NOMO-1 treated with dmso at 0.1 percent for 144 hours (cell line): Measurements from ENCODE around the gene ATP11A.

Source experiments
- DNase-seq: peaks from one replicate; lab custom pipeline; 2025; ENCODE audit not compliant: unreplicated experiment; lab: John Stamatoyannopoulos, UW

The ATP11A gene

GRCh38 chr13:112689303-112690245 lies at the start of gene ATP11A:
ATP11A (plus strand) TSS chr13:112690038; CDS start chr13:112690417, 379 bp downstream.
- DNase-seq, result peak; percentile 74

DNA sequence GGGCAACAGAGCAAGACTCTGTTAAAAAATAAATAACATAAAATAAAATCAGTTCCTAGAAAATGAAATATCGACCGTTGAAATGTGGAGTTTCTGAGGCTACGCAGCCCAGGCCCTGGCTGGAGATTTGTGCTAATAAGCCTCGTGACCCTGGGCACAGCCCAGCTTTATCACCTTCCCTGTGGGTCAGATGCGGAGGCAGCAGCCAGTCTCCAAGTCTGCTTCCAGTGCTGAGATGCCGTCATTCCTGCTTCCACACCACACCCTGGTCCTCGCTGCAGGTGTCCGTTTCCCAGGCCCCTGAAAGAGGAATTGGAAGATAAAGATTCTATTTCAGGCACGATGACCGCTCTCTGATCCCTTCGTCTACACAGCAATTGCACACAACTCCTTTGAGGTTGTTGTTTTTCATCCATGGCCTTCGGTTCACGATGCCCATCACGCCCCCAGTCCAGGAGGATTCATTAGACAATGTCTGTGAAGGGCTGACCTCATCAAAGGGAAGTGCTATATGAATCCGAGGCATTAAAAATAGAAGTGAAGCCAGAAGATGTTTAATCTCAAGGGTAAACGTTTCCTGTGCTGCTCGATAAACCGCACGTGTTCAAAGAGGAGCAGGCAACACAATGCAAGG lies 48.3 kb upstream of the ATP11A start:
- DNase-seq, result no peak

DNA sequence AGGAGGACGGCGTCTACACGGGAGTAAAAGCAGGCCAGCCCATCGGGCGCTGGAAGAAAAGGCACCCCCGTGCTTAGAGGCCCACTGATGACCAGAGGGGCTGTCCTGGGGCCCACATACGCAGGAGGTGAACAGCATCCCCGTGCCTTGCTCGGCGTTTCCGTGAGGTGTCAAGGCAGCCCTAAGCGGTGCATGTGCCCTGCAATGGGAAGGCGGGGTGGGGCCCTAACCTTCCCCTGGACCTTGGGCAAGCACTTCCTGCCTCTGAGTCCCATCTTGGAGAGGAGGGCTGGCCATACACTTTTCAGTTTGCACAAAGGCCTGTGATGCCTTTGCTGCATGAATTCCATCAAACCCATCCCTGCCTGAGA lies 47.8 kb upstream of the ATP11A start:
- no peak for DNase-seq

DNA sequence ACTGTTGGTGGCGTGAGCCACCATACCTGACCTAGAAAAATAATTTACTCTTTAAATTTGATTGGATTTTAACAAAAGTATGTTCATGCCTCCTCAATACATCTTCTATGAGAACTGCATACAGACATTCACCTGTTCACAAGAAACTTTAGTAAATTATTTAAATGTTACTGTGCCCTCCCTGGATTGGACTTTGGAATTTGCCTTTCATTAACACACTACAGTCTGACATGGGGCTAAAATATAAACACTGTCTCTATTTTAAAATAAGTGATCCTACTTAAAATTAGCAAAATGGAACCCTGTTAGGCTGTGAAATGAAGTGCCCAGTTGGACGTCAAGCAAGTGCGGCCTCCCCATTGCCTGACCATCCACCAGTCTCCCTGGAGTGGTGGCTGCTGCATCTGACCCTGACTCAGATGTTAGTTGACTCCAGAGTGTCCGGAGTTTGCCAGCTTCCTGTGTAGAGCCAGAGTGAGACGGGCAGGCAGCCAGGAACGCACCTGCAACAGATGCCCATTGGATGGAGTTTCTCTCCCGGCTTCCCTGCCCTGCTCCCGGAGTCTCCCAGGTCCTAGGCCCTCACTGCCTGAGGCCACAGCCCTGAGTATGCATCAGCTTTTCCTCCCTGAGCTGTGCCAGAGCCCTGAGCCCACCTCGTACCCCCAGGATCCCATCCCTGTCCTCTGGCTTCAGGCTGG lies 45.9 kb upstream of the ATP11A start:
- no peak for DNase-seq

- DNase-seq, result no peak
Measured at GRCh38 chr13:112645327-112645914, 44.4 kb upstream of the ATP11A start.

DNA sequence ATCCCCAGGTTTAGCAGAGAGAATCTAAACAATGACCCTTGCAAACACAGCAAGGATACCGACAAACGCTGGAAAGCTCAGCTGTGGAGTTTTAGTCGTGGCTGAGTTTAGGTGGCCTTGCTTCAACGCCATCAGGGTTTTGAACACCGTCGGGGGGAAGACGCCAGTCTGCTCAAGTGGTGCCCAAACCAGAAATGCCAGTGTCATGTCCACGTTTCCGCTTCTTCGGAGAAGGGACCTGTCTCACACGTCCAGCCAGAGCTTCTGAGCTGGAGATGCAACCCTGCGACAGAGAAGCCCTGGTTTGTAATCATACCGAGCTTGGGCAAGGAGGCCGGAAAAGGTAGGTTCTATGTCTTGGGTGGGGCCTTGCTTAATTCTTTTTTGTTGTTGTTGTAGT lies 42.6 kb upstream of the ATP11A start:
- no peak for DNase-seq

DNA sequence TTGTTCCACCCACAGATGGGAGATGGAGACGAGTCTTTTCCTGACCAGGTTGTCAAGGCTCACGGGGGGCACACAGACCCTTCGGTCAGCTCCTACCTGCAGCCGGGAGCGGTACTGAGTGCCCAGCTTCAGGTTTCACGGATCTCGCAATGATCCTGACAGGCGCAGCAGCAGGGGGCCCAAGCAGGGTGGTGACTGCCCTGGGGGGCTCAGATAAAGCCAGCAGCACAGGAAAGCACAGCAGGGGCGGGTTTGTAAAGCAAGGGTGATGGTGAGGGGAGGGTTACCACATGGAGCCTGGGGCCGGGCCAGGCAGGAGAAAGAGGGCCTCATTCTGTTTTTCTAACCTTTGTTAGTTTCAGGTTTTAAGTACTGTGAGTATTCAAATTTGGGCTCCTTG lies 41.7 kb upstream of the ATP11A start:
- no peak for DNase-seq

DNA sequence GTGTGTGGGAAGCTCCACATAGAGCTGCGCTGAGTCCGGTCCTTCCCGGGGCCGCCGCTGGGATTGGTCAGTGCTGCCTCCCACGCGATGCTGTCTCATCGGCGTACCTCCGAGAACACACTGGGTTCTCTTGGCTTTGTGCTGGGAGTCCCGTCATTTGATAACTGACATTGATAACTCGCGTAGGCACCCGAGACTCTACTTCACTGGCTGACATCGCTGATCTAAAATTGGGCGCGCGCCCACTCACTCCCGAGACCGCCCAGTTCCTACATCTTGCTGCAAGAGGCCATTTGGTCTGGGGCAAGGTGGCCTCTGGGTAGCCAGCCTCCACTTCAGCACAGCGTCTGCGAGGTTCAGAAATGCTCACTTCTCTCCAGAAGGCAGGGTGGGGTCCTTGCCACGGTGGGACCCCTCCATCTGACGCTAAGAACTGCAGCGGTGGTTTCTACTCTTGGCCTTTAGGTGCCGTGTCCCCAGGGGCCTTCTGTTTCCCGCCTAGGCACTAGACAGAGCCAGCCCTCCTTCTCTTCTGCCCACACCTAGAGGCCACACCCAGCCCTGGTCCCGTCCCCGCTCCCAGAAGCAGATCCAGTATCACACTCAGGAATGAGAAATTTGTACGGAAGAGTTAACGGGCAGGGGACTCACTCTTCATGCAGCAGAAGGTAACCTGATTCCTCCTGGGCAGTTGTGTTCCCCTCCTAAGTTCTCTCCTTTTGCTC lies 40.7 kb upstream of the ATP11A start:
- no peak for DNase-seq

DNA sequence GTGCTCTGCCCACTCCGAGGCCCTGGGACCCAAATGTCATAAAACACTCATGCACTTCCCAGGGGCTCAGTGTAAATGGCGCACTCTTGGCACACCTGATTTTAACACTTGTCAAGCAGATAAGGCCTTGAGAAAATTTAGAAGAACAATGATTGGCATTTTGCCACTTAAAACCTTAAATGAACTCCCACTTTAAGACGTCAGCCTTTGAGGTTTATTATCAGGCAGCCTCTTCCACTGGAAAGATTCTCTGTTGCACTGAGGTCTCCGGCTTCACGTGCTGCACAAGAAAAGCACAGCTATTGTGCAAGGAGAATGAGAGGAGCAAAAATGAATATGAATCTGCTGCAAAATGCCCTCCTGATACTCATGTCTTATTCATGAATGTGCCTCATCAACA lies 38.5 kb upstream of the ATP11A start:
- no peak for DNase-seq

DNA sequence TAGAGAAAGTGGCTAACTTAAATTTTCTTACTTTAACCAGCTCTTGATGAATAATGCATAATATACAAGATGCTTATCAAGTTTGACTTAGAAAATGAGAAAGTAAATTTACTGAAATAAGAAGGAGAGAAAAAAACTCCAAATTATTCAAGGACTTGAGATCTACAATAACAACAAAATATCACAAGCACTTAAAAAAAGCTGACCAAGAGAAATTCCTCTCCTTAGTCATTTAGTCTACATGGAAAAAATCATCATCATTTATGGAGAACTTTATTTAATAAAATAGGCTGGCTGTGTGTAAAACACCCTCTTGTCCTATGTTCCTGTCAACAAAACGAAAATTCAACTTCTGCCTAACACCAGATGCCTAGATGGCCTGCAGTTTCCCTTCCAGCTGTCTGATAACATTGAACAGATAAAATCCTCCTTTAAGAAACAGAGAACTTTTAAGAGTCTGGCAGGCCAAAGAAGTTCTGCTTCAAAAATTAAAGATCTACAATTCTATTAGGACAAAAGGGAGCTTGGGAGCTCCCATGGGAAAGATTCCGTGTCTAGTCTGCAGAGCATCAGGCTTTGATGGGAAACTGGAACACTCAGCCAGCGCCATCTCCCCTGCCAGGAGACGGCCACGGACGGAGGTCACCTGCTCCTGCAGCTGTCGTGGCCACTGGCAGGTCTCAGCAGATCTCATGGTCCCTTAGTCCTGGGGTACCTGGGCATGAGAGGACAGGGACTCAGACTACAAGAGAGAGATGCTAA lies 37.9 kb upstream of the ATP11A start:
- no peak for DNase-seq

- no peak for DNase-seq
Measured at GRCh38 chr13:112652512-112653070, 37.2 kb upstream of the ATP11A start.

GRCh38 chr13:112653071-112653470 lies 36.8 kb upstream of the ATP11A start:
- no peak for DNase-seq

GRCh38 chr13:112655913-112656312 lies 33.9 kb upstream of the ATP11A start:
- DNase-seq, result no peak

GRCh38 chr13:112657850-112658445 lies 31.9 kb upstream of the ATP11A start:
- no peak for DNase-seq

DNA sequence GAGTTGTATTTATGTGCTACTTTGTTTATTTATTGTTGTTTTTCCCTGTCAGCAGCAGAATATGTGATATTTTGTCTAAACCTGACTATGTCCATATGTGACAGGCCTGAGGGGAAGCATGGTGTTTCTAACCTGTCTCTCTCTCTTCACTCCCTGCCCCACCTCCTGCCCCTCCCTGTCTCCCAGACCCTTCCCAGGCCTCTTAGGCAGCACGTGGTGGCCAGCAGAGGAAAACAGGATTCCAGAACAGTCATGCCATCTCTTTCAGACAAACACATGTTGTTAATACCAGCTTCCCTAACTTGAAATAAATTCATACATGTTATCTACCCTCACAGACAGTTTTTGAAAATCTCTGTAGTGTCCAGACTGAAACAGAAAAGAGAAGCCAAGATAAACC lies 31.0 kb upstream of the ATP11A start:
- DNase-seq, result no peak

DNA sequence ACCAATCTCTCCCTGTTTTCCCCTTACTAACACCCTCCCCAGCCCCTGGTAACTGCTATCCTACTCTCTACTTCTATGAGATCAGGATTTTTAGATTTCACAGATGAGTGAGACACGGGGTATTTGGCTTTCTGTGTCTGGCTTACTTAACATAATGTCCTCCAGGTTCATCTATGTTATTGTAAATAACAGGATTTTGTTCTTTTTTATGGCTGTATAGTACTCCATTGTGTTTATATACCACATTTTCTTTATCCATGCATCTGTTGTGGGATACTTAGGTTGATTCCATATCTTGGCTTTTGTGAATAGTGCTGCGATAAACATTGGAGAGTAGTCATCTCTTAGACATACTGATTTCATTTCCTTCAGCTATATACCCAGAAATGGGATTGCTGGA lies 28.5 kb upstream of the ATP11A start:
- no peak for DNase-seq

- DNase-seq, result no peak
Measured at GRCh38 chr13:112664501-112665203, 25.2 kb upstream of the ATP11A start.

DNA sequence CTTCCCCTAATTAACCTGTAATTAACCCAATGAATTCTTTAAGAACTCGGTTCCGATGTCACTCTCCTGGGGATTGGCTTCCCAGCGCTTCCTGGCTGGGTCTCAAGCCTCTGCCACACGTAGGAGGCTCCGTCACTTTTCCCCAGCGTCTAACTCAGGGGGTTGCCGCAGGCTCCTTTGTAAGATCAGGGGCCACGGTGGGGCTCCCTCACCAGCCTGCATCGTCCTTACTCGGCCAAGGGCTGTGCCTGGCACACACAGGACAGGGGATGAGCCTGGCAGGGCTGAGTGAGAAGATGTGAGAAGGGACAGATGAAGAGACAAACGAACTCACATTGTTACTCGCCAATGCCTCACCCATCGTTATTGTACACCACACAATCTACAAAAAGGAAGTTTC lies 20.9 kb upstream of the ATP11A start:
- no peak for DNase-seq
